Measurements from ENCODE around the gene GALNT17.

DNA sequence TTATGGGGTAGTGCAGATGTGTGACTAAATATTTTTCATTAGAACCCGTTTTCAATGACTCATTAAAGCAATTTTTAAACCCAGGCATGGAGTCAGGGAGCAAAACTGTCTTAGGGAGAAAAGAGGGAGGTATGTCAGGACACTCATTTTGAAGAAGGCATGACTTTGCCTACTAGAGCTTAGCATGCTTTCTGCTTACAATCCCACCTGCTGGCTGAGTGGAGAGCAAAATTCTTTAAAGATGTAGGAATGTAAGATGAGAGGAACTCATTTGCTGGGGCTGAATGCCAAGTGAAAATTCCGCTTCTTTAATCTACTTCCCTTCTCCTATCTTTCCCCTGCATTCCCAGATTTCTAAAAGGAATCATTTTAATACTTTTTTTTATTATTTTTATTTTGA is 232.6 kb downstream of the GALNT17 start:
- TF ChIP-seq, protein P1, sequence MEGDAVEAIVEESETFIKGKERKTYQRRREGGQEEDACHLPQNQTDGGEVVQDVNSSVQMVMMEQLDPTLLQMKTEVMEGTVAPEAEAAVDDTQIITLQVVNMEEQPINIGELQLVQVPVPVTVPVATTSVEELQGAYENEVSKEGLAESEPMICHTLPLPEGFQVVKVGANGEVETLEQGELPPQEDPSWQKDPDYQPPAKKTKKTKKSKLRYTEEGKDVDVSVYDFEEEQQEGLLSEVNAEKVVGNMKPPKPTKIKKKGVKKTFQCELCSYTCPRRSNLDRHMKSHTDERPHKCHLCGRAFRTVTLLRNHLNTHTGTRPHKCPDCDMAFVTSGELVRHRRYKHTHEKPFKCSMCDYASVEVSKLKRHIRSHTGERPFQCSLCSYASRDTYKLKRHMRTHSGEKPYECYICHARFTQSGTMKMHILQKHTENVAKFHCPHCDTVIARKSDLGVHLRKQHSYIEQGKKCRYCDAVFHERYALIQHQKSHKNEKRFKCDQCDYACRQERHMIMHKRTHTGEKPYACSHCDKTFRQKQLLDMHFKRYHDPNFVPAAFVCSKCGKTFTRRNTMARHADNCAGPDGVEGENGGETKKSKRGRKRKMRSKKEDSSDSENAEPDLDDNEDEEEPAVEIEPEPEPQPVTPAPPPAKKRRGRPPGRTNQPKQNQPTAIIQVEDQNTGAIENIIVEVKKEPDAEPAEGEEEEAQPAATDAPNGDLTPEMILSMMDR (conservative IDR thresholded peaks at IDR 0.05; ENCODE audit: low read depth, low read length), result no peak
- no peak for TF ChIP-seq EZH2 (IDR thresholded peaks at IDR 0.05; ENCODE audit: low read length, unreplicated experiment)
- no peak for TF ChIP-seq EZH2phosphoT487 (IDR thresholded peaks at IDR 0.05; ENCODE audit: borderline replicate concordance, low read length)
